RWPE2 (cell line): ENCODE results near the gene LDAF1.

ENCODE experiments used
- ATAC-seq: fragments of 200-7000 bp; cut with Tn5 transposase; 3 replicates; pipeline ENCODE4 v1.9.1; 2021; ENCODE audit warnings: low read depth
- DNase-seq: peaks from one replicate; pipeline ENCODE4 v3.0.0-alpha.2; 2020; ENCODE audit warnings: low spot score
- H3K27ac ChIP-seq: fragments of 450-650 bp; 2 replicates; pipeline ENCODE4 v1.5.1; 2017; ENCODE audit warnings: mild to moderate bottlenecking; ENCODE audit not compliant: poor library complexity, severe bottlenecking
- H3K27me3 ChIP-seq: fragments of 250-450 bp; sonication (Bioruptor Pico); 2 replicates; pipeline ENCODE4 v1.5.1; 2021; ENCODE audit warnings: mild to moderate bottlenecking, moderate library complexity; ENCODE audit not compliant: insufficient read depth, poor library complexity, severe bottlenecking
- H3K36me3 ChIP-seq: fragments of 250-450 bp; sonication (Bioruptor Pico); 2 replicates; pipeline ENCODE4 v1.5.1; 2020; ENCODE audit warnings: low read depth, mild to moderate bottlenecking, moderate library complexity
- H3K4me1 ChIP-seq: fragments of 250-450 bp; sonication (Bioruptor Pico); 2 replicates; pipeline ENCODE4 v1.5.1; 2021; ENCODE audit warnings: mild to moderate bottlenecking, moderate library complexity; ENCODE audit not compliant: insufficient read depth, poor library complexity, severe bottlenecking
- H3K4me3 ChIP-seq: fragments of 250-450 bp; sonication (Bioruptor Pico); 2 replicates; pipeline ENCODE4 v1.5.1; 2021; ENCODE audit warnings: mild to moderate bottlenecking, moderate library complexity; ENCODE audit not compliant: severe bottlenecking
- H3K9me3 ChIP-seq: fragments of 250-450 bp; sonication (Bioruptor Pico); 2 replicates; pipeline ENCODE4 v1.5.1; 2021; ENCODE audit warnings: mild to moderate bottlenecking, moderate library complexity; ENCODE audit not compliant: severe bottlenecking
- CTCF ChIP-seq: fragments of 450-650 bp; IDR thresholded peaks from one replicate; pipeline ENCODE4 v1.5.1; 2017; ENCODE audit warnings: mild to moderate bottlenecking, moderate library complexity; ENCODE audit not compliant: poor library complexity, severe bottlenecking

Gene LDAF1

GRCh38 chr16:21199607-21200218, 41.2 kb downstream of the LDAF1 start:
- Histone ChIP-seq H3K27ac (no peak overlapping the region), H3K27me3 (no peaks in the 10 kb centered on the region), H3K36me3 (no peaks in the 10 kb centered on the region), H3K4me3 (no peak overlapping the region), H3K4me1 (no peaks in the 10 kb centered on the region), H3K9me3 (no peaks in the 10 kb centered on the region)
- no peak for TF ChIP-seq CTCF
- ATAC-seq (no peak), DNase-seq (no peak)

- no peaks in the 10 kb centered on the region for H3K9me3 ChIP-seq
- H3K4me3 ChIP-seq: no peak overlapping the region
- ATAC-seq (no peak), DNase-seq (no peak)
- no peaks in the 10 kb centered on the region for H3K36me3 ChIP-seq
- no peak for TF ChIP-seq CTCF
- H3K27me3 ChIP-seq: no peaks in the 10 kb centered on the region
- no peaks in the 10 kb centered on the region for H3K4me1 ChIP-seq
- no peak overlapping the region for H3K27ac ChIP-seq
Observed at GRCh38 chr16:21203155-21203797, 44.8 kb downstream of the LDAF1 start.

GRCh38 chr16:21205303-21205702, 46.8 kb downstream of the LDAF1 start:
- no peak overlapping the region for H3K4me3 ChIP-seq
- no peak for DNase-seq
- TF ChIP-seq CTCF: no peak
- H3K27ac ChIP-seq: no peak overlapping the region
- ATAC-seq: no peak
- H3K27me3 ChIP-seq: no peaks in the 10 kb centered on the region
- no peaks in the 10 kb centered on the region for H3K36me3 ChIP-seq
- no peaks in the 10 kb centered on the region for H3K4me1 ChIP-seq
- no peaks in the 10 kb centered on the region for H3K9me3 ChIP-seq

GRCh38 chr16:21206550-21206949, 48.1 kb downstream of the LDAF1 start:
- Histone ChIP-seq H3K9me3 (no peaks in the 10 kb centered on the region), H3K4me3 (no peak overlapping the region), H3K4me1 (no peaks in the 10 kb centered on the region), H3K27me3 (no peaks in the 10 kb centered on the region), H3K27ac (no peak overlapping the region), H3K36me3 (no peaks in the 10 kb centered on the region)
- ATAC-seq (no peak), DNase-seq (no peak)
- TF ChIP-seq CTCF: no peak

- no peak for ATAC-seq
Observed at GRCh38 chr16:21208446-21209230, 50.2 kb downstream of the LDAF1 start.

More at GRCh38 chr16:21208446-21209230, 50.2 kb downstream of the LDAF1 start:
- no peaks in the 10 kb centered on the region for H3K9me3 ChIP-seq
- DNase-seq: no peak
- H3K4me1 ChIP-seq: no peaks in the 10 kb centered on the region
- no peak for TF ChIP-seq CTCF
- H3K4me3 ChIP-seq: no peak overlapping the region
- no peaks in the 10 kb centered on the region for H3K27me3 ChIP-seq
- H3K36me3 ChIP-seq: no peaks in the 10 kb centered on the region
- H3K27ac ChIP-seq: no peak overlapping the region
